ENCODE measurements around the gene SOHLH2.

- TF ChIP-seq CTCF (conservative IDR thresholded peaks at IDR 0.05; ENCODE audit: low read depth, low read length) (no peak), EZH2 (IDR thresholded peaks at IDR 0.05; ENCODE audit: borderline replicate concordance, low read depth, low read length, poor library complexity, severe bottlenecking) (no peak)
Measured at GRCh38 chr13:36134632-36135031, 79.7 kb downstream of the SOHLH2 start.
